NK-92 (cell line): ENCODE results near the gene DHRS11.

Source experiments
- DNase-seq: peaks from one replicate; lab custom pipeline; 2025; ENCODE audit not compliant: unreplicated experiment; lab: John Stamatoyannopoulos, UW

The DHRS11 gene, protein sequence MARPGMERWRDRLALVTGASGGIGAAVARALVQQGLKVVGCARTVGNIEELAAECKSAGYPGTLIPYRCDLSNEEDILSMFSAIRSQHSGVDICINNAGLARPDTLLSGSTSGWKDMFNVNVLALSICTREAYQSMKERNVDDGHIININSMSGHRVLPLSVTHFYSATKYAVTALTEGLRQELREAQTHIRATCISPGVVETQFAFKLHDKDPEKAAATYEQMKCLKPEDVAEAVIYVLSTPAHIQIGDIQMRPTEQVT

DNA sequence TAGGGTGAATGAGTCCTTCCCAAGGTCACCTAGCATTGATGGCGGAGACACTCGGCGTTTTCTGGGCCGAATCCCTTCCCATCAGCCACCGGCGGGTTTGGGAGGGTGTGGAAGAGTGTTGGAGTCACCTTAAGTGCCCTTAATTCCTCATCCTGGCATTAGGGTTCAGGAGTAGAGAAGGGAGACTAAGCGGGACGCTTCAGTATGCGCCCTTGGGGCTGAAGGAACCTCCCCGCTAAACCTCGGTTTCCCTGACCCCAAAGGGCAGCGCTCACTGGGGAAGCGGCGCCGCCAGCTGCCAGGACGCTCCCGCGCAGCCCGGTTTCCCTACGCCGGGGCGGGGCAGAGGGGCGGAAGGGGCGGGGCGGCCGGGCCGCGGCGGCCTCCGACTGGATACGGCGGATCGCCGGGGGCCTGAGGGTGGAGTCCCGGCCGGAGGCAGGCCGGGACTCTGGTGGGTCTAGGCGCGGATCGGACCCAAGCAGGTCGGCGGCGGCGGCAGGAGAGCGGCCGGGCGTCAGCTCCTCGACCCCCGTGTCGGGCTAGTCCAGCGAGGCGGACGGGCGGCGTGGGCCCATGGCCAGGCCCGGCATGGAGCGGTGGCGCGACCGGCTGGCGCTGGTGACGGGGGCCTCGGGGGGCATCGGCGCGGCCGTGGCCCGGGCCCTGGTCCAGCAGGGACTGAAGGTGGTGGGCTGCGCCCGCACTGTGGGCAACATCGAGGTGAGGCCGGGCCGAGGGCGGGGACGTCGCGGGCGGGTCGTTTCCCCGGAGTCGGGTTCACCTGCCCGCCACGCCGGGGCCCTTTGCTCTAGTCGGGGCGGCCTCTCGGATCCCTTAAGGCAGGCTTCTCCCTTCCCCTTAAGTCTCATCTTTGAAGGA lies at the start of gene DHRS11:
Gene DHRS11, plus strand, starts transcription at position 446 of the 882 bp plus-strand sequence. Its CDS starts 131 bp downstream, at position 577.
- DNase-seq, result no peak

DNA sequence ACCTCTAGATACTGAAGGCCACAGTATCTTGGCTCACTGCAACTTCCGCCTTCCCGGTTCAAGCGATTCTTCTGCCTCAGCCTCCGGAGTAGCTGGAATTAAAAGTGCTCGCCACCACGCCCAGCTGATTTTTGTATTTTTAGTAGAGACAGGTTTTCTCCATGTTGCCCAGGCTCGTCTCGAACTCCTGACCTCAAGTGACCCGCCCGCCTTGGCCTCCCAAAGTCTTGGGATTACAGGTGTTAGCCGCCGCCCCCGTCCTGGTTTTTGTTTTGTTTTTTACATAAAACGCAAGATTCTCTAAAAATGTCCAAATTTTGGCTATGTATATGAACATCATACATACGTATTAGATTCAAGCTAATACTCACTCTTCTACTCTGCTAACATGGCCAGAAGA lies 48.9 kb upstream of the DHRS11 start:
- DNase-seq, result no peak

DNA sequence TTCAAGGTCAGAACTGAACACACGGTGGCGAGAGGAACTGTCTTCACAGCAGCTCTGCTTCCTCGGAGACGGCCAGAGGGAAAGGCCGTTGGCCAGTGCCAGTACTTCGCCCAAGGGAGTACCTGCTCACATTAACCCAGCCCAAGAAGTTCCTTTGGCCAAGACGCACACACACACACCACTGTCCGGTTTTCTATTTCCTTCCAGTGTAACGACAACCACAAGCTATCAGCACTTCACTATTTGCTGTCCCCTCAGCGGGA lies 47.7 kb upstream of the DHRS11 start:
- DNase-seq, result no peak

DNA sequence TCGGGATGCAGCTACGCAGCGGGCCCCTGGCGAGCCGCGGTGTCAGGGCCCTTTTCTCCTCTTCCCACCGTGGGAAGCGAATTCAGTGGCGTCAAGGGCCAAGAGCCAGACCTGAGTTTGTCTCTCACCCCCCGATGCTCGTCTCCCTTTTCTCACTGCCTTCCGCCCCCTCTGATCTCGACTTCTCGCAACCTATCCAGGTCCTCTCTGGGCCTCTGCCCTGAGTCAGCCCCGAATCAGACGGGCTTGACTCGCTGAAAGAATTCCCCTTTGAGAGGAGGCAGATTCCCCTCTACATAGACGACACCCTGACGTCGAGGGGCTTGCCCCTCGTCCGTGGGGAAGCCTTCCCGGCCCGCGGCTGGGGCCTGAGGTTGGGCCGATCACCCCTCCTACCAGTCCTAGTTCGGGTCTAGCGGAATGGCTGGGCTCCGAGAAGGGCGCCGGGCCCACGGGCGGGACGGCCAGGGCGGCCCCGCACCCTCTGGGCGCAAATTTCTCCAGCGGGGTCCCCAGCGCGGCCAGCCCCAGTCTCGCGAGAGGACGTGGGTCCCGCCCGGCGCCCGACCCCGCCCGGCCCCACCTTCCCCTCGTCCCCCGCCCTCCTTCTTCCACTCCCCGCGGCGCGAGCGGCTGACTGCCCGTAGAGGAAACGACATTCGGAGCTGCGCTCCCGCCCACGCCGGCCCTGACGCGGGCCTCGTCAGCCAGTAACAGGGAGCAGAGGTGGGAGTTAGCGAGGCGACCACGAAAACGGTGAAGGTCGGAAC lies 47.2 kb upstream of the DHRS11 start, which contains the start of gene GGNBP2:
Gene GGNBP2, plus strand, starts transcription at position 613 of the 770 bp plus-strand sequence. CDS start 806 bp downstream, outside the sequence.
- peak; percentile 59 for DNase-seq

DNA sequence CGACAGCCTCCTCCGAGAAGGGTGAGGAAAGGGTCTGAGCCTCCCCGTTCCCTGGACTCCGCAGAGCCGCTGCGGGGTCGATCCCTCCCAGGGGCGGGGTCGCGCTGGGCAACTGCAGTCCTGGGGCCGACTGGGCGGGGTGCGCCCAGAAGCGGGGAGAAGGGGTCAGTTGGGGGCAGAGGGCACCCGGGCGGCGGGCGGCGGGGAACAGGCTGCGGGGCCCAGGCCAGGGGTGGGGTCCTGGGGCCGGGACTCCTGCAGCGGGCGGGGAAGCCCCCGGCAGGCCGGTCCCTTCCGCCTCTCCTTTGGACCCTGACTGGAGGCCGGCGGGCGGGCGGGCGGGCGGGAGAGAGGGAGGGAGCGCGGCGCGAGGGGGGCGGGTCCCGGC lies 46.6 kb upstream of the DHRS11 start:
- no peak for DNase-seq

DNA sequence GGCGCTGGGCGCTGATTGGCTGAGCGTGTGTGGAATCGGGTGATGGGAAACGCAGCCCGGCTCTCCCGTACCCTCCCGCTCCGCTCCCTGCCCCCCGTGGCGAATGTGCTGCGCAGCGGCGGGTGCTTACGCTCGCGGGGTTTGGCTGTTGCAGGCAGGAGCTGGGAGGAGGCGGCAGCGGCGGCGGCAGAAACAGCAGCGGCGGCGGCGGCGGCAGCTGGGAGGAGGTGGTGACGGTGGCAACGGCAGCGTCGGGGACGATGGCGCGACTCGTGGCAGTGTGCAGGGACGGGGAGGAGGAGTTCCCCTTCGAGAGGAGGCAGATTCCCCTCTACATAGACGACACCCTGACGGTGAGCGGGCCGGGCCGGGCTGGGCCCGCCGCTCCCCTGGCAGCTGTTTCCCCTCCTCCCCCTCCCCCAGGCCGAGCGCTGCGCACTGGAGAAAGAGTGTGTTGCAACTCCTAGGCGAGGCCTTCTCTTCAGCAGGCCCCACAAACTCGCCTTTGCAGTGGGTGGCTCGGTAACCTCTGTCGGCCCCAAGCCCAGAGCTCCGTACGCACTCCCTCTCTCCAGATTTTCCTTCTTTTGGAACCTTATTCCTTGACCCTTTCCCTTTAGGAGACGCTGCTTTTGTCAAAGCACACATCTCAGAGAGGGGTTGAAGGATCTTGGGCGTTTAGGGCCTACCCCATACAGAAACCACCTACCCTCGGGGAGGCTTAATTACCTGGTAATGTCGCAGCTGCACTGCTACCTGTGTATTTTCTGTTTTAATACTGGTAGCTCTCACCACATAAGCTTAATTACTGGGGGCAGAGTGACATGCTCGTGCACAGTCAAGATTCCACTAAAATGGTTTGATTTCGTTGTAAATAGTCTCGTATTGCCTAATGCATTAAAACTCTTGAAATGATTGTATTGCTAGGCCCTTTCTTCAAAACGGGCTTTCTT lies 45.9 kb upstream of the DHRS11 start:
- peak; percentile 65 for DNase-seq

DNA sequence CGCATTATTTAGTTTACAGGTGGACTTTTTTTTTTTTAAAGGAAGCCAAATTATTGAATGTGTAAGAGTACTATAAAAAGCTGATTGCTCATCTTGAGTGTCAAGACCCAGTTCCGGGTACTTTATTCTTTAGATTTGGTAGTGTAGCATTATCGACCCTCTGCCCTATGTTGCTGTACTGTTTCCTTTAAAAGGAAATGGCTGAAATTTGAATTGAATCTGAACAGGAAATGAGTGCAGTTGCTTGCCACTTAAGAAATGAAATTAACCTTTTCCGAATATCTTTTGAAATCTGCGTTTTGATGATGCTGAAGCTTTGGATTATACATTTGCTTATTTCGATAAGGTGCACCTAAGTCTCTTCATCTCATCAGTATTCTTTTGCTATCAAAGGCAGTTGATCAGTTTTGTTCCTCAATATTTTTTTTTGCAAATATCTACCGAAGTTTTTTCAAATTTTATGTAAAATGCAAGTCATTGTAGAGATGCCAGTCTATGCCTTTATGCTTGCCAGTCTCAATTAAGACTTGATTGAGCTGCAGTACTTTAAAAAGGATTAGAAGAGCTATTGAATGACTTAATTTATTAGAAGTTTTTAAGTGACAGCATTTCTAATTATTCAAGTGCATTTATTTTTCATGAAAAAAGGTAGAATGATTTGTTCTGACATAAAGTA lies 45.1 kb upstream of the DHRS11 start:
- DNase-seq, result no peak

DNA sequence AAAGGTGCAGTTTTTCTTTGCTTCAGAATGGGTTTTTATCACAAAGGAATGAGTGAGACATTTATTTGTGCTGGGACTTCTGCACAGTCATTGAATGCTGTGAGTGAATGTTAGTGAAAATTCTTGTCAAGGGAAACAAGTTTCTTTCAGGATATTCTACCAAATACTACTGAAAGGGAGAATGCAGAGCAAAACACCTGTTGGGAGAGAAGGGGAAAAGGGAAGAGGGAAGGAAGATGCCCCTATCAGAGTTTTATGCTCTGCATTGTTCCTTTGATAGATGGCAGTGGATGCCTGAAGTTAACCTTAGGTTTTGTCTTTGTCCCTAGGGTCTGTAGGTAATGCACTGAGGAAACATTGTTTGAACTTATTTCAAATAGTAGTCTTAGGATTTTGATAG lies 43.9 kb upstream of the DHRS11 start:
- DNase-seq, result no peak

DNA sequence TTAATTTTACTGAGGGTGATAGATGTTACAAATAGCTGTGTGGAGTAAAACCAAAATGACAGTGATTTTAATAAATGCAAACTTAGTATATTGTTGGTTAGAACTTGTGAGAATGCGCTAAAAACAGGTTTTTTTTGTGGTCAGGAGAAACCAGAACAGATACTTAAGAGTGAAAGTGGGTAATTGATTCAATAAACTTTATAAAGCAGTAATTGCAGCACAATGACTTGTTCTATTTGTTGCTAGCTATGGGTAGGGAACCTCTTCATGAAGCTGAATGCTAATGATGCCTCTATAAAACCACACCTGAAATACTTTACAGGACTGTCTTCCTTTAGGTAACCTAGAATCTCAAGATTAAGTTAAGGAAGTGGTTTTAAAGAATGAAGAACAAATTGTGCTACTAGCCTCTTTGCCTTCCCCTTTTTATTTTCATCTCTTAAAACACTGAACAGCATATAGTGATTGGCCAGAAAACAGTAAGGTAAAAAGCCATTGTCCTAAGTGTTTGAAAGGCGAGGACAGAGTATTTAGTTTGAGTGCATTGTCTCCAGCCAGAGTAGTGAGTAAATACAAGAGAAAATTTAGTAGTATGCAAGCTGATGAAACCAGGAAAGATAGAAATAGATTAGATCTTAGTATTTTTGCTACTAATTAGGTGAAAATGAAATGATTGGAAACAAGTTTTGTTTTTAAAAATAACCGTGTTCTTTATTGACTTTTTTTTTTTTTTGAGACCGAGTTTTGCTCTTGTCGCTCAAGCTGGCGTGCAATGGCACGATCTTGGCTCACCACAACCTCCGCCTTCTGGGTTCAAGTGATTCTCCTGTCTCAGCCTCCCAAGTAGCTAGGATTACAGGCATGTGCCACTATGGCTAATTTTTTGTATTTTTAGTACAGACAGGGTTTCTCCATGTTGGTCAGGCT lies 40.9 kb upstream of the DHRS11 start:
- DNase-seq, result no peak

DNA sequence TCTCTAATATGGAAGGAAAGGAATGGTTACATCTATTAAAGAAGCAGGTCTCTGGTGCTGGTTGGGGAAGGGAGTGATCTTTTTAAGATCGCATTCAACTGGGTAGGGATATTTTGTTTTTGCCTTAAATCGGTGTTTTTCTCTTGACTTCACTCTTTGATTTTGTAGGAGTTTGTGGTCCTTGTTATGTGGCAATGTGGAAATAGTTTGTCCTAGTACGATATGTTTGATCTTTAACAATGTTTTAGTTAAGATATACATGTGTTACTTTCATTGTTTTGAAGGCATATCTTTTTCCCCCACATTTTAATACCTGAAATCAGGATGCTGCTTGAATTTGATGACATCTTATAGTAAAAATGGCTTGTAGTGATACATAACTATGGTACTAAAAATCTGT lies 38.2 kb upstream of the DHRS11 start:
- DNase-seq, result no peak

DNA sequence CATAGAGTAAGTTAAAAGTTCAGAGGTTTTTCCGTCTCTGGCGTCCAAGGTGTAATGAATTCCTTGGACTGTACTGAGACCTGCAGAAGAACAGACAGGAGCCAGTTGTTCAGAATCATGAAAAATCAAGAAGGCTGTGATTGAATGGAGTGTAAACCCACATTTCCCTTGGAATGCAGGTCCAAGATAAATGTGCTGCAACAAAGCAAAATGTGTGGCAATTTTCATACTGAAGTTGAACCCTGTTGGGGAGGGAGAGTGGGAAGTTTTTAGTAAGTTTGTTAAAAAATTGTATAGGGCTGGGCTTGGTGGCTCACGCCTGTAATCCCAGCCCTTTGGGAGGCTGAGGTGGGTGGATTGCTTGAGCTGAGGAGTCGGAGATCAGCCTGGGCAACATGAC lies 25.6 kb upstream of the DHRS11 start:
- no peak for DNase-seq

DNA sequence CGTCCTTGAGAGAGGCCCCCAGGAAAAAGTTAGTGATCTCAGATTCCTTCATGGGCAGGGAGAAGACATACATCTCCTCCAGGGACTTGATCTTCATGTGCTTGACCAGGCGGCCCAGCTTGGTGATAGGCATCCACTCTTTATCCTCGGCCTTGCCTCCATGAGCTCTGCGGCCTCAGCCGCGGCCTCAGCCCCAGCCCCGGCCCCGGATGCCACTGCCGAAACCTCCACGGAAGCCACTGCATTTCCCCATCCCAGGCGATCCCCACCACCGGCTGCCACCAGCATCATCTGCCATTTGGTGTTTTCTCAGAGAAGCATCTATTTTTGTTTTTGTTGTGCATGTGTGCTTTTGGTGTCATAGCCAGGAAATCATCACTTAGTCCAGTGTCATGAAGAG lies 16.7 kb upstream of the DHRS11 start:
- no peak for DNase-seq

DNA sequence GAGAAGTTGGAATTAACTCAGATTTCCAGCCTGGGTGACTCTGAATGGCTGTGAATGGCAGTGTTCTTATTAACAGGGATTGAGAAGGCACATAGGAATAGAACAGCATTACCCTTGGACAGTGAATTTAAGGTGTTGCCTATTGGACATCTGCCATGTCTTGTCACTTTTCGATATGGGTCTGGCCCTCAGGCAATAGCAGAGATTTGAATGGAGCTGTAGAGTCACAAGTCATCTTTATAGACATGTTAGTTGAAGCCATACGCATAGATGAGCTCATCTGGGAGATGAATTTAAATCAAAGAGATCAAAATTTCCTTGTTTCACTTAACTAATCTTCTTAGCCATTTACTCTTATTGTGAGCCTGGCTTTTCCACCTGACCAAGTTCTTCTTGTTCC lies 14.9 kb upstream of the DHRS11 start:
- DNase-seq, result no peak

DNA sequence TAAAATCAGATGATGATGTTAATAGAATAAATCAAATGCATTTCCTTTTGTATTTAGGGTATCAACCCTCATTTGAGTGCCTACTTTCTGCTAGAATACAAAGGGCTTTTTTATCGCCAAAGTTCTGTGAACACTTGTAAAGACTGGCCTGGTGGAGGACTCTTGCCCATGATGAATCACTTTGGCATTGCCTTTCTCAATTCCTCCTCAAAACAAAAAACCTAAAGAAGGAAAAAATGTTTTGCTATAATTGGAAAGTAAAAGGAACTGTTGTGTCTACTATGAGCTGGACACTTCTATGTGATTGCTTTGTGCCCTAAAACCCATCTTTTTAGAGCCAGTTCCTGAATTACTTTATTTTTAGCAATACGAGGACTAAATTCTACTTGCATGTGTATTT lies 13.0 kb upstream of the DHRS11 start:
- no peak for DNase-seq

DNA sequence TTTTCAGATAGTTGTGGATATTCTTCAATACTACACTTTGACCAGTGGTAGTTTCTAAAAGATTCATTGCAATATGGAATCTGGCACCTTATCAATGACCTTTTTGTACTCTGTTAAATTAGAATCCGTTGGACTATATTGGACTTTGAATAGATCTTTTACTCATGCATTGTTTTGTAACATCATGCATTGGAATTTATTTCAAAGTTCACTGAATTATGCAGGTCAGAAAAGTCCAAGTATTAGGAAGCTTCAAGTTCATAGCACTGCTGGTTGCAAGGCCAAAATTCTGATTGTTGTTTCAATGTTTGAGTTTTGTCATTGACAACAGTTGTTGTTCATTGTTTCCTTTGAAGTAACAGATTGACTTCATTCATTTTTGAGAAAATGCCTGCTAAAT lies 7.9 kb upstream of the DHRS11 start:
- DNase-seq, result no peak

DNA sequence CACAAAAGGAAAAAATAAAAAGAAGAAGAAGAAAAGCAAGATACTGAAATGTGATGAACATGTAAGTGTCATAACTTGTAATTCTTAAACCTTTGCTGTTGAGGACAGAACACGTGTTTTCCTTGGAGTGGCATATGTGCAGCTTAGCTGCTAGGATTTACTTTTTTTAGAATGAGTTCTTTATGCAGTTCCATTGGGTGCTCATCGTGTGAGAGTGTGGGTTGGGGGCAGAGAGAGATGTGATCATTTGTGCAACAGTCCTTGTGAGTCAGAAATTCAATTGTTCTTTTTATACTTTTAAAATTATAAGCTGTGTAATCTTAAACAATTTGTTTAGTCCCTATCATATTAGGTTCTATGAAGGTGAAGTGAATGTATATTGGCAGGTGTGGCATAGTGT lies 5.5 kb upstream of the DHRS11 start:
- no peak for DNase-seq

DNA sequence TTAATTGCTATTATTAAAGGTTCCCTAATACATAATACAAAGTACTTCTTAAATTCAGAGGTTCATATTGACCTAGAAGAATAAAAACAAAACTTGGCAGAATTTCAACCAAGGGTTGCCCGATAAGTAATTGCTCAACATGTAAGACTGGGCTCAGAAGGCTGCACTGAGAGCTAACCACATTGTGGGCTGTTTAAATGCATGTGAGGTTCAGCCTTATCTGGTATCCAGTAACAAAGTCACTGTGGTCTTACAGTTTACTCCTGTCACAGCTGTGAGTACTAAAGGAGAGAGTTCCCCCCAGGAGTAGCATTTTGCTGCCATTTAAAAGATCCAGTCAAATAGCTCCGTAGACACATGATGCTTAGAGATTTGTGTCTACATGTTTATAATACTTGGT lies 1.6 kb upstream of the DHRS11 start:
- DNase-seq, result no peak

DNA sequence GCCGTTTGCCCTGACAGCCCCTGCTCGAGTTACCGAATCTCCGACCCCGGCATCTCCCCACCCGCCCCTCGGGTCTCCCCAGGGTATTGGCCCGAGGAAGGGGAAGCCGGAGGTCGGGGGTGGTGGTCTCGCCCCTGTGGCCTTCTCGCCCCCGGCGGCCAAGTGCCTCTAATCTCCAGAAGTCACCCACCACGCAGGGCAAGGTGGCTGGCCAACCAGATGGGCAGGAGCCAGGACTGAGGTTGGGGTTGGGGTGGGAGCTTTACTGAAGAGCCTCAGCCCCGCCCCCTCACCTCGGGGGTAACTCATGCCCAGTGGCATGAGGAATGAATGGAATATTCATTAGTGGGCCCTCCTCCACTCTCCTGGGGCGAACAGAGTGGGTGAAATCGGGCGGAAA lies 637 bp downstream of the DHRS11 start:
- DNase-seq, result no peak

DNA sequence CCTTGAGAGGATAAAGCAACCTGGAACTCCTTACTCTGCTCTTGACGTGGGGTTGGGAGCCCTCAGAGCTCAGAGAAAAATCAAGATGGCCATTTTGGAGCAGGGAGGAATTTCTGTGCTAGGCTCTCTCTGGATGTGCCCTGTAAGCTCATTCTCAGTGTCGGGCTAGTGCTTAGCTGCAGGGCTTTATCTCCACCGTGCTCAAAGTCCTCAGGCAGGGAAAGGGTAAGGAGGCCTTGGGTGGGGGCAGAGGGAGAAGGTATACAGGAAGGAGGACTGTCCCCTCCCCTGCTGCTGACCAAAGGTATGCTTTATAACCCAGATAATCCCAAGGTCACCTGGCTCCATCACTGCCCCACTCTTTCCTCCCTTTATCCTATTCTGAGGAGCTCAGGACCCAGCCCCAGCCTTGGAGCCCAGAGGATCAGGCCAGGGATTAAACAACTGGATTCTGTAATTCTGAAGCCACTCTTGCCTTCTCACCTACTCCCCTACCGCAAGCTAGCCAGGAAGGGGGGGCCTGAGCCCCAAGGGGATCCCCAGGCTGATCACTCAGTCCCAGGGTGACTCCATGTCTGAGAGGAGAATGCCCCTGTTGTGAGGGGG lies 1.1 kb downstream of the DHRS11 start:
- no peak for DNase-seq
